Measurements from ENCODE around the gene CCT4.
A peak's percentile ranks its signal among the peaks of the same experiment; 100 is the strongest.
"Not testable (repeated sequence)": the region's sequence is repeated elsewhere in the genome, so short reads cannot be mapped to it uniquely, and the experiment has no call there.

CCT4 gene

DNA sequence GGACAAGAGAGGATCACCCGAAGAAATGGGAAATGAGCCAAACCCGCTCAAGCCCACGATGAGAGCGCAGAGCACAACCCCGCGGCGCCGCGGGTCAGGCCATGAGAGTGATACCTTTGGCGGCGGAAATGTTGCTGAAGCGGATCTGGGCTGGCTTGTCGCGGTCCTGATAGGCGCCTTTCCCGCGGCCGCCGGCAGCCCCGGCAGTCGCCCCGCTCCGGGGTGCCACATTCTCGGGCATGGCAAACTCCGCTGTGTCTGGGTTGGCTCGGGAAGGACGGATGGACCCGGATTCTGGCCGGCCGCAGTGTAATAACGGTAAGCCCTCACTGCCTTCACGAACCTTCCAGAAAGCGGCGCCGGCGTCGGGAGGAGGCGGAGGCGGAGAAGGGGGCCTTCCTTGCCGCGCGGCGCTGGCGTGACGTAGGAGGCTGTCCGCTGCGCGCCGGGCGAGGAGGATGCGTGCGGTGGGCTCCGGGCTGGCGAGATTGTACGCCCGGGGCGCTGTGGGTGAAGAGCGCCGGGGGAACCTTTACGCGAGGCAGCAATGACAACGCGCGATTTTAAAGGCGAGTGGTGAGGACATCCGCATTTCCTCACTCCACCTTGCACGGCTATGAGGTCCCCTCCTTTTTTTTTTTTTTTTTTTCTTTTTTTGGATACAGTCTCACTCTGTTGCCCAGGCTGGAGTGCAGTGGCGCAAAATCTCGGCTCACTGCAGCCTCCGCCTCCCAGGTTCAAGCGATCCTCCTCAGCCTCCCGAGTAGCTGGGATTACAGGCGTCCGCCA lies at the start of gene CCT4:
CCT4 (minus strand) TSS at position 390 of the 789 bp plus-strand sequence; CDS start at position 241, 149 bp downstream.
- DNase-seq (ENCODE audit: low read depth): peak; percentile 86

DNA sequence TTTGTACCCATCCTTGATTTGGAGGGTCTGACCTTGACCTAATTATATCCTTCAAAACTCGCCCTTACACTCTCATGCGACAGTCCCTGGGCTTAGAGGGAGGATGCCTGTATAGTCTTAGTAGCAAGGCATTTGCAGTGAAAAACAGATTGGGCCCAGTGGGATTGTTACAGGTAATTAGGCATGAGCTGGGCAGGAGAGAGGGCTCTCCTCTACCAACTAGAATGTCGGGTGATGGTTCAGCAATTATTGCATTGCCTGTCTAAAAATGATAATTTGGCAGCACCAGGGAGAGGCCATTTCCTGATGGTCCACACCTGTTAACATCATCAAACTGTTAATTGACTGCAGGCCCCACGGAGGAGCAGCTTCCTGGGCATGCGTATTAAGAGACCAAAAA lies 49.4 kb upstream of the CCT4 start:
- DNase-seq (ENCODE audit: low read depth): no peak

- no peak for DNase-seq (ENCODE audit: low read depth)
These were observed 48.6 kb upstream of the CCT4 start for GRCh38 chr2:61937098-61937497.

GRCh38 chr2:61928826-61929461 lies 40.5 kb upstream of the CCT4 start:
- no peak for DNase-seq (ENCODE audit: low read depth)

- no peak for DNase-seq (ENCODE audit: low read depth)
These were observed 38.3 kb upstream of the CCT4 start for GRCh38 chr2:61926531-61927477.

DNA sequence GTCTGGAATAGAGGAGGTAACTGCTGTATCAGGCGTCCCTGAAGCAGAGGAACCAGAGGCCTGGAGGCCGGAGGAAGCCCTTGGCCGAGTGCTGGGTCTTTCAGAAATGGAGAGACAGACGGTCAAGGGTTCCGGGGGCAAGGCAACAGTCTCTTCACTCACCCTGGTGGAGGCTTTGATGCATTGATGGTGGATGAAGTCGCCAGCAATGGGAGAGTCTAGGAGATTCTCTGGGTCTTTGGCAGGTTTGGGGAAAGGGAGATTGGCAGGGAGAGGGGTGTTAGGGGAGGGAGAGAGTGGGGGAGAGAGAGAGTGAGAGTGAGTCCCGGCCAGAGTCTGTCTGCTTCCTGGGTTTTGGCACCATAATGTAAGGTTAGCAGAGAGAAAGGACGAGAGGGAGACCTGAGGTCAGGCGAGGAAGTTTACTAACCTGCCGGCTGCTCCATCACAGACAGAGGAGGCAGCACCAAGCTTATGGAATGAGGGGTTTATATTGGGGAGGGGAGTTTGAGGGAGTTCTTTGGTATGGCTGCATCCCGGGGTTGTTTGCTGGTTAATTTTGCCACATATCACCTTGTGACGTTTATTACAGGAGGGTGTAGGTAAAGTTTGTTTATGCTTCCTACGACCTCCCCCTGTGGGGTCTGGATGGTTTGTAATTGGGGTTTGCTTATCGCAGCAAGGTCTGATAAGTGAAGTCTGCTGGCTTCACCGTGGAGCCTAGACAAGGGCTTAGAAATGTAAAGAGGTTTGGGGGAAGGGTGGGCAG lies 36.6 kb upstream of the CCT4 start:
- DNase-seq (ENCODE audit: low read depth): no peak

- no peak for DNase-seq (ENCODE audit: low read depth)
These were observed 34.3 kb upstream of the CCT4 start for GRCh38 chr2:61922714-61923113.

- no peak for DNase-seq (ENCODE audit: low read depth)
These were observed 32.1 kb upstream of the CCT4 start for GRCh38 chr2:61920548-61920947.

DNA sequence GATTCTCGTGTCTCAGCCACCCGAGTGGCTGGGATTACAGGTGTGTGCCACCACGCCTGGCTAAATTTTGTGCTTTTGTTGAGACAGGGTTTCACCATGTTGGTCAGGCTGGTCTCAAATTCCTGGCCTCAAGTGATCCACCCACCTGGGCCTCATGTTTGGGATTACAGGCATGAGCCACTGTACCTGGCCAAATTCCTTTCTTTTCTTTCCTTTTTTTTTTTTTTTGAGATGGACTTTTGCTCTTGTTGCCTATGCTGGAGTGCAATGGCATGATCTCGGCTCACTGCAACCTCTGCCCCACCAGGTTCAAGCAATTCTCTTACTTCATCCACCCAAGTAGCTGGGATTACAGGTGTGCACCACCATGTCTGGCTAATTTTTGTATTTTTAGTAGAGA lies 26.3 kb upstream of the CCT4 start:
- not testable (repeated sequence) for DNase-seq (ENCODE audit: low read depth)

GRCh38 chr2:61911510-61911909 lies 23.1 kb upstream of the CCT4 start:
- no peak for DNase-seq (ENCODE audit: low read depth)

GRCh38 chr2:61910603-61911002 lies 22.1 kb upstream of the CCT4 start:
- no peak for DNase-seq (ENCODE audit: low read depth)

GRCh38 chr2:61909116-61909515 lies 20.7 kb upstream of the CCT4 start:
- DNase-seq (ENCODE audit: low read depth): no peak

GRCh38 chr2:61906186-61906470 lies 17.7 kb upstream of the CCT4 start:
- no peak for DNase-seq (ENCODE audit: low read depth)

DNA sequence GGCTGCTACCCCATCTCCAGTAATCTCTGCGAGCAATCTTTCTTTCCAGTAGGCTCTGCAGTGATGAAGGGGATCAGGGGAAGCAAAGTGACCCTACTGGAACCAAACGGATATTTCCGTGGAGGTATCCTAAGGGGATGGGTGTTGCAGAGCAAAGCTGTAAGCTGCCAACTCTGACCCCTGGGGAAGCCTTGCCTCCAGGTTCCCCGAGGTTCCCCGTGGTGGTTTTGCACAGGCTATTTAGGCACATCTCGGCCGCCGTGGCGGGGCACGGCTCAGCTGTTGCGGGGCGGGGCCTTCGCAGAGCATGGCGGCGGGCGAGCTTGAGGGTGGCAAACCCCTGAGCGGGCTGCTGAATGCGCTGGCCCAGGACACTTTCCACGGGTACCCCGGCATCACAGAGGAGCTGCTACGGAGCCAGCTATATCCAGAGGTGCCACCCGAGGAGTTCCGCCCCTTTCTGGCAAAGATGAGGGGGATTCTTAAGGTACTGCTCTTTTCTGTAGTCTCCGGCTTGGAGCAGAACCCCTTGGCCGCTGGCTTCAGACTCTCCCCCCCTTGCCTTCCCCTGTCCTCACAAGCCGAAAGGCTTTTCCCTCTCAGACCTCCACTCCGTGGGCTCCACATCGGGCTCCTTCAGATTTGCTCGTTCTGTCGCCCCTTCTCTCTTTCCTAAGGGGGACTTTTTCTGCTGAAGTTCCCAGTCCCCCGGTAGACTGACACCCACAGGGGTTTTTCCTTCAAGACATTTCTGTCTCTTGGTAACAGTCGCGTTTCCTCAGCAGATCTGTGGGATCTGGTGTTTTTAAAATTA lies 17.1 kb upstream of the CCT4 start, which contains the start of gene COMMD1:
COMMD1 (plus strand) TSS at position 303 of the 814 bp plus-strand sequence; CDS start at position 308, 5 bp downstream.
- peak; percentile 69 for DNase-seq (ENCODE audit: low read depth)

GRCh38 chr2:61900281-61900680 lies 11.8 kb upstream of the CCT4 start:
- DNase-seq (ENCODE audit: low read depth): no peak

DNA sequence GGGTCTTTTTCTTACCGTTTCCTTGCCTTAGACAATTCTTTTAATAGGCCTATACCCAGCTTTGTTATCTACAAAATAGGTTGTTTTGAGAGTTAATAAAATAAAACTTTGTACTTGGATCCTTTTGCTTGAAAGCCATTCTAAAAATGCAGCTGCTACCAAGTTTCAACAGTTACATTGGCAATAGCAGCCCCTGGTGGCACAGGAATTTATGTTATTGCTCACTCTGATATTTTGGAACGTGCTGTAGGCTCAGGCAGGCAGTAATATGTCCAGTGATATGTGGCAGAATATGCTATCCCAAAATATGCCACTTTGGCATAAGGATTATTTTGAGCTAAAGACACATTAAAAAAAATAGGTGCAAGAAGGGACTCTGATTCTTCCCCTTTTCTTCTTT lies 10.4 kb upstream of the CCT4 start:
- DNase-seq (ENCODE audit: low read depth): no peak

DNA sequence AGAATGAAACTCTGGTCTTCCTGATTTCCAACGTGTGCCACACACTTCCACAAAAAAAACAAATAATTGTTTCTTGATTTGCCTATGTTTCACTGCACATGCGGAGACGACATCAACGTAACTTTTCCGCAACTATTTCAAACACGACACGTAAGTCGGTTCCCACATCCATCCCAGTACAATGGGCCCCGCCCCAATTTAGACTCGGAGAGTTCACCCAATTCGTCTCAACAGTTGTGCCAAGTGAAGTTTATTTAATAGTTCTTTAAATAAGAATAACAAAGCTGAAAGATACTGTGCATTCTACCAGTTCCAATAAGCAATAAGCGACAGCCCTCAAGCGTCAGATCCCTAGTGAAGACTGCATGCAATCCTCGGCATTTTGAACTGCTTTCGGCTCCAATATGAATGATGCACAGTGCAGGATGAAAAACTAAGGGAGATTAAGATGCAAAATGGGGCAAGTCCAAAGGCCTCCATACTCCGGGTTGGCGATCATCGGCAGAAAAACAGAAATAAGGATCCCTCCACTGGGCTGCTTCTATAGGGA lies 664 bp downstream of the CCT4 start:
- DNase-seq (ENCODE audit: low read depth): no peak

- DNase-seq (ENCODE audit: low read depth): no peak
These were observed 2.4 kb downstream of the CCT4 start for GRCh38 chr2:61885896-61886603.

GRCh38 chr2:61882850-61883249 lies 5.6 kb downstream of the CCT4 start:
- DNase-seq (ENCODE audit: low read depth): no peak

- DNase-seq (ENCODE audit: low read depth): not testable (repeated sequence)
These were observed 9.1 kb downstream of the CCT4 start for GRCh38 chr2:61879351-61879750.

Measured in activated gamma-delta T cell treated with anti-CD3 and anti-CD28 coated beads, Interleukin-2, amount 50 U/mL, for 16 hours (primary cell).